B cell (primary cell): ENCODE measurements around the gene SH2B2. TPM values are rescaled to one million over a fixed set of nuclear protein-coding genes. Genes with fewer than 3 reads are reported as not detected.
A peak's percentile ranks its signal among the peaks of the same experiment; 100 is the strongest.

Experiments
- ATAC-seq: fragments of 200-7000 bp; cut with Tn5 transposase; one replicate; pipeline ENCODE4 v1.10.0; 2021; ENCODE audit warnings: low read depth, mild to moderate bottlenecking, moderate number of reproducible peaks, moderate library complexity
- CTCF ChIA-PET: fragments of 350-600 bp; sonication (Branson Sonifier 250); formaldehyde crosslinking; loops from one replicate; lab custom pipeline; 2021; ENCODE audit warnings: antibody characterized with exemption, inconsistent platforms; lab: Charles Lee
- POLR2A ChIA-PET: fragments of 350-600 bp; sonication (Branson Sonifier 250); formaldehyde crosslinking; loops from one replicate; lab custom pipeline; 2021; ENCODE audit warnings: antibody characterized with exemption; lab: Charles Lee
- DNase-seq: peaks from one replicate; pipeline ENCODE4 v3.0.0; 2013
- H2AFZ ChIP-seq: 2 replicates; pipeline ENCODE4 v1.6.1; 2012; ENCODE audit warnings: mild to moderate bottlenecking, low read depth, low read length; ENCODE audit not compliant: insufficient read depth, poor library complexity, severe bottlenecking
- H3K27ac ChIP-seq, 2 donors: 1 replicate in 1 of 2; 2 replicates in 1 of 2; pipeline ENCODE4 v1.5.1; 2012 to 2013; ENCODE audit warnings: low read length in 2 of 2, mild to moderate bottlenecking in 2 of 2, moderate library complexity in 1 of 2
- H3K27me3 ChIP-seq, 4 experiments: fragments of 200-600 bp in 1 of 4; sonication (generic) in 1 of 4; replicated peaks in 1 of 4; 1 replicate in 2 of 4; 2 replicates in 2 of 4; pipeline versions ENCODE4 v1.6.1 to v1.7.0; 2013 to 2016; ENCODE audit warnings: low read length in 3 of 4, mild to moderate bottlenecking in 2 of 4, mixed read lengths in 1 of 4, moderate library complexity in 1 of 4; ENCODE audit not compliant: insufficient read depth in 4 of 4, control insufficient read depth in 3 of 4; ENCODE audit errors: control extremely low read depth in 1 of 4
- H3K36me3 ChIP-seq, 2 experiments: replicated peaks in 1 of 2; 1 replicate in 1 of 2; 2 replicates in 1 of 2; pipeline versions ENCODE4 v1.6.1 to v1.7.1; 2013; ENCODE audit warnings: low read length in 1 of 2; ENCODE audit not compliant: insufficient read depth in 2 of 2, control insufficient read depth in 1 of 2; ENCODE audit errors: control extremely low read depth in 1 of 2, extremely low read depth in 1 of 2
- H3K4me1 ChIP-seq, 2 donors: fragments of 200-600 bp in 1 of 2; sonication (generic) in 1 of 2; 1 replicate in 1 of 2; 2 replicates in 1 of 2; pipeline versions ENCODE4 v1.5.1 to v1.6.1; 2013 to 2017; ENCODE audit warnings: low read length in 2 of 2; ENCODE audit not compliant: control insufficient read depth in 2 of 2, insufficient read depth in 2 of 2
- H3K4me2 ChIP-seq: replicated peaks from 2 replicates; pipeline ENCODE3; 2012; ENCODE audit warnings: mild to moderate bottlenecking, low read depth, low read length; ENCODE audit not compliant: poor library complexity, severe bottlenecking
- H3K4me3 ChIP-seq, 5 experiments: fragments of 200-600 bp in 1 of 5; sonication (generic) in 1 of 5; 1 replicate in 3 of 5; 2 replicates in 2 of 5; pipeline versions ENCODE4 v1.5.1 to v1.7.0; 2011 to 2016; ENCODE audit warnings: low read length in 4 of 5, mild to moderate bottlenecking in 4 of 5, low read depth in 2 of 5, control low read depth in 1 of 5, moderate library complexity in 1 of 5; ENCODE audit not compliant: insufficient read depth in 1 of 5; ENCODE audit errors: control extremely low read depth in 1 of 5, extremely low read depth in 1 of 5
- H3K79me2 ChIP-seq: fragments of 200-600 bp; sonication (generic); one replicate; pipeline ENCODE4 v1.6.0; 2016; ENCODE audit warnings: low read length; ENCODE audit not compliant: control insufficient read depth, insufficient read depth
- H3K9ac ChIP-seq: fragments of 200-600 bp; sonication (generic); 2 replicates; pipeline ENCODE4 v1.6.1; 2017; ENCODE audit warnings: mild to moderate bottlenecking, low read length, moderate library complexity
- H3K9me3 ChIP-seq, 3 donors: one replicate each; pipeline versions ENCODE4 v1.6.1 to v1.7.1; 2013; ENCODE audit warnings: low read length in 2 of 3; ENCODE audit not compliant: control insufficient read depth in 2 of 3, insufficient read depth in 1 of 3; ENCODE audit errors: control extremely low read depth in 1 of 3
- H4K20me1 ChIP-seq: 2 replicates; pipeline ENCODE4 v1.6.0; 2012; ENCODE audit warnings: mild to moderate bottlenecking, low read length; ENCODE audit not compliant: insufficient read depth, control insufficient read depth, poor library complexity, severe bottlenecking
- H3K27ac Mint-ChIP-seq: one replicate; pipeline ENCODE4 v1.8.0; 2021; ENCODE audit warnings: mixed read lengths
- H3K27me3 Mint-ChIP-seq: one replicate; pipeline ENCODE4 v1.8.0; 2021; ENCODE audit warnings: mixed read lengths
- H3K4me1 Mint-ChIP-seq: one replicate; pipeline ENCODE4 v1.8.0; 2021; ENCODE audit warnings: mixed read lengths
- H3K4me3 Mint-ChIP-seq: one replicate; pipeline ENCODE4 v1.8.0; 2021; ENCODE audit warnings: mixed read lengths
- H3K9me3 Mint-ChIP-seq: one replicate; pipeline ENCODE4 v1.8.0; 2022; ENCODE audit warnings: mixed read lengths; ENCODE audit not compliant: insufficient read depth
- EZH2 ChIP-seq: IDR thresholded peaks from 2 replicates; pipeline ENCODE4 v1.6.1; 2012; ENCODE audit warnings: borderline replicate concordance, low read depth, mild to moderate bottlenecking, moderate library complexity, low read length; ENCODE audit not compliant: insufficient read depth, poor library complexity, severe bottlenecking
- WGBS: methylation state at CpG from one replicate; pipeline ENCODE4 v1.1.5; 2013; ENCODE audit warnings: missing lambda C conversion rate; ENCODE audit not compliant: insufficient coverage; 5-methylcytosine and 5-hydroxymethylcytosine counted together
- intact Hi-C: fragments of 100-400 bp; cut with micrococcal nuclease; formaldehyde crosslinking; loops from one replicate; pipeline ENCODE4 v1.10.0; 2022
- polyA plus RNA-seq: library from polyadenylated mRNA; depleted of rRNA; stranded (reverse); fragments of >200 nt; gene quantifications from 2 replicates; pipeline ENCODE4 v1.2.3, GENCODE V29; 2012
- total RNA-seq, 2 donors: library from RNA; stranded (reverse); fragments of 120-200 nt in 1 of 2; gene quantifications; 1 replicate in 1 of 2; 2 replicates in 1 of 2; pipeline versions ENCODE4 v1.2.3 to v1.2.4, GENCODE V29; 2013 to 2022
- TF ChIP-seq, protein P1 (sequence below): fragments of 200-600 bp; IDR thresholded peaks from one replicate; pipeline ENCODE4 v1.8.0; 2022; ENCODE audit warnings: antibody characterized with exemption, mild to moderate bottlenecking

SH2B2 gene
- total and polyA plus RNA-seq, 2 donors (not counting 1 experiment from before 2014, with no cell fraction given): 41.2 to 95.4 TPM

DNA sequence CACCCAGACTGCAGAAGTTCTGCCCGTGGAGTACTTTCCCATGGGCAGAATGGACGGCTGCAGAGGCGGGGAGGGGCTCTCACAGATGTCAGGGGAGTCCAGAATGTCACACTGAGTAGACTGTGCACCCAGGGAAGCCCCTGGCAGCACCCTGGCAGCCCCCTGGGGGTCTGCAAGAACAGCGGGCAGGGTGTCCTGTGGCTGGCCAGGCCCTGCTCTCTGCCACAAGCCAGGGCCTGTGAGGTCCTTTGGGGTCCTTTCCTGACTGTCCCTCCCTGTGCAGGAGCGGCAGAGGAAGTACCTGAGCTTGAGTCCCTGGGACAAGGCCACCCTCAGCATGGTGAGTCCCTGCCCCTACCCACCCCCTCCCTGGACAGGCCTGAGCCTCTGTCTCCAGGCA, 6.1 kb upstream of the SH2B2 start:
- H3K9me3 Mint-ChIP-seq: no peaks in the 10 kb centered on the region
- H3K27me3 Mint-ChIP-seq: no peaks in the 10 kb centered on the region
- peaks cover 6% of the 10 kb centered on the region for H4K20me1 ChIP-seq
- ChIA-PET CTCF (interaction anchor here (1.4 to 15.7 kb wide), 11 partner anchors 26 to 738 kb away, joined by 3 to 351 read pairs (median 5); partner anchors contain the start of gene PRKRIP1), POLR2A (interaction anchor here (1.0 to 1.7 kb wide), 3 partner anchors 26 to 115 kb away, joined by 3 to 7 read pairs (median 7); partner anchors contain the start of gene PRKRIP1)
- no peak overlapping the region for H3K4me3 ChIP-seq
- H3K4me2 ChIP-seq: no peak overlapping the region
- DNase-seq (no peak), ATAC-seq (no peak)
- no peak overlapping the region for H3K27ac Mint-ChIP-seq
- H3K9ac ChIP-seq: no peak overlapping the region
- H3K27ac ChIP-seq: no peak overlapping the region
- H3K9me3 ChIP-seq: no peaks in the 10 kb centered on the region
- peaks cover 12% of the 10 kb centered on the region for H3K79me2 ChIP-seq
- intact Hi-C loops: no loop called here
- H3K36me3 ChIP-seq: no peaks in the 10 kb centered on the region
- peaks cover 25 to 32% of the 10 kb centered on the region in 2 donors for H3K4me1 ChIP-seq
- no peaks in the 10 kb centered on the region for H3K27me3 ChIP-seq
- WGBS: 96% methylated on average over 4 of the region's 5 CpGs
- no peak overlapping the region for H2AFZ ChIP-seq
- H3K4me3 Mint-ChIP-seq: no peak overlapping the region
- H3K4me1 Mint-ChIP-seq: peaks cover 35% of the 10 kb centered on the region
- TF ChIP-seq, protein P1, sequence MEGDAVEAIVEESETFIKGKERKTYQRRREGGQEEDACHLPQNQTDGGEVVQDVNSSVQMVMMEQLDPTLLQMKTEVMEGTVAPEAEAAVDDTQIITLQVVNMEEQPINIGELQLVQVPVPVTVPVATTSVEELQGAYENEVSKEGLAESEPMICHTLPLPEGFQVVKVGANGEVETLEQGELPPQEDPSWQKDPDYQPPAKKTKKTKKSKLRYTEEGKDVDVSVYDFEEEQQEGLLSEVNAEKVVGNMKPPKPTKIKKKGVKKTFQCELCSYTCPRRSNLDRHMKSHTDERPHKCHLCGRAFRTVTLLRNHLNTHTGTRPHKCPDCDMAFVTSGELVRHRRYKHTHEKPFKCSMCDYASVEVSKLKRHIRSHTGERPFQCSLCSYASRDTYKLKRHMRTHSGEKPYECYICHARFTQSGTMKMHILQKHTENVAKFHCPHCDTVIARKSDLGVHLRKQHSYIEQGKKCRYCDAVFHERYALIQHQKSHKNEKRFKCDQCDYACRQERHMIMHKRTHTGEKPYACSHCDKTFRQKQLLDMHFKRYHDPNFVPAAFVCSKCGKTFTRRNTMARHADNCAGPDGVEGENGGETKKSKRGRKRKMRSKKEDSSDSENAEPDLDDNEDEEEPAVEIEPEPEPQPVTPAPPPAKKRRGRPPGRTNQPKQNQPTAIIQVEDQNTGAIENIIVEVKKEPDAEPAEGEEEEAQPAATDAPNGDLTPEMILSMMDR: no peak
- TF ChIP-seq EZH2: no peak

- H3K27me3 Mint-ChIP-seq: no peaks in the 10 kb centered on the region
- ChIA-PET POLR2A (interaction anchor here (0.9 to 1.7 kb wide), 2 partner anchors 32 to 114 kb away, joined by 6 to 7 read pairs; partner anchors contain the start of gene PRKRIP1), CTCF (interaction anchor here (0.9 to 15.7 kb wide), 3 partner anchors 13 to 108 kb away, joined by 4 to 351 read pairs (median 39); partner anchors contain the start of gene PRKRIP1)
- H3K4me1 ChIP-seq: peaks cover 30 to 39% of the 10 kb centered on the region in 2 donors
- no peak for TF ChIP-seq EZH2
- TF ChIP-seq, protein P1: no peak
- no peak overlapping the region for H3K4me2 ChIP-seq
- DNase-seq (no peak), ATAC-seq (no peak)
- intact Hi-C loops: no loop called here
- no peaks in the 10 kb centered on the region for H3K27me3 ChIP-seq
- peaks cover 10% of the 10 kb centered on the region for H4K20me1 ChIP-seq
- no peaks in the 10 kb centered on the region for H3K36me3 ChIP-seq
- H3K4me3 Mint-ChIP-seq: peak overlapping the region; percentile 23
- no peak overlapping the region for H3K4me3 ChIP-seq
- no peaks in the 10 kb centered on the region for H3K9me3 Mint-ChIP-seq
- 92% methylated on average over 14 of the region's 14 CpGs for WGBS
- H3K79me2 ChIP-seq: peaks cover 17% of the 10 kb centered on the region
- H2AFZ ChIP-seq: no peak overlapping the region
- no peak overlapping the region for H3K9ac ChIP-seq
- H3K27ac Mint-ChIP-seq: no peak overlapping the region
- peaks cover 39% of the 10 kb centered on the region for H3K4me1 Mint-ChIP-seq
- no peaks in the 10 kb centered on the region for H3K9me3 ChIP-seq
- H3K27ac ChIP-seq: no peak overlapping the region
Observed at GRCh38 chr7:102281785-102282184, 4.9 kb upstream of the SH2B2 start.
